H1 (cell line): ENCODE measurements around the gene PIAS1. TPM values are rescaled to one million over a fixed set of nuclear protein-coding genes. Genes with fewer than 3 reads are reported as not detected.

Experiments used
- CBX5 ChIP-seq: fragments of 300-800, 300-1000 bp; sonication (generic); IDR thresholded peaks from 2 replicates; pipeline ENCODE4 v1.7.1; 2016; ENCODE audit warnings: antibody characterized with exemption, low read length, low read depth
- polyA plus RNA-seq, 7 experiments: library from polyadenylated mRNA; depleted of rRNA in 3 of 7; stranded (reverse) in 5 of 7; unstranded in 2 of 7; fragments of >200 nt in 5 of 7; fragments of 200-250 nt in 2 of 7; gene quantifications; 1 replicate in 5 of 7; 2 replicates in 1 of 7; 4 replicates in 1 of 7; pipeline versions ENCODE4 v1.2.1 to v1.2.3, GENCODE V29; 2011 to 2013; ENCODE audit warnings: missing spikeins in 2 of 7, mixed read lengths in 2 of 7
- total RNA-seq: library from RNA; stranded (reverse); fragmentation: NEBNext Ultra II Directional; extraction: Animal tissue kit (Norgen Biotek cat#: 25700); gene quantifications from 2 replicates; pipeline ENCODE4 v1.2.1, GENCODE V29; 2021

The PIAS1 gene
- total and polyA plus RNA-seq, 2 of the 8 experiments (the other 6 are each of a cell fraction or from before 2014, with no cell fraction given), result 30.8 to 34.5 TPM

DNA sequence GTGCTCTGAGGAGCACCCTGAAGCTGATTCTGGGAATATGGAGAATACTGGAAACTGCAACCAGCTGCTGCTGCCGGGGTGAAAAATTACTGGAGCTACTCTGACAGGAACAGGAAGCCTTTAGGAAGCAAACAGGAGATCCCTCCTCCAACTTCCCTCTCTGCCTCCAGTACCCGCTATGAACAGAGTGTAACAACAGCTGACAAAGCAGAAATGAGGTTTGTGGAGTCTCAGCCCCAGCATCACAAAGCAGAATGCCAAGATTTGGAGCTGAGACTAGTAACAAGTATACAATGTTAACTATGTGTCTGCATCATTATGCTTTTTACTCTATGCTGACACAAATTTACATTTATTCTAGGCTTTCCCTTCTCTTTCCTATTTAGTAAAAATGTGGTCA lies 22.7 kb upstream of the PIAS1 start (continued):
- no peak for TF ChIP-seq CBX5
